Immature natural killer cell (primary cell): Measurements from ENCODE around the gene AGBL1. TPM values are rescaled to one million over a fixed set of nuclear protein-coding genes. Genes with fewer than 3 reads are reported as not detected.

ENCODE experiments used
- DNase-seq, 3 donors: peaks; one replicate each; pipeline ENCODE4 v3.0.0; 2022; ENCODE audit warnings: mixed read lengths in 1 of 3
- H3K27ac Mint-ChIP-seq, 6 donors: one replicate each; pipeline ENCODE4 v1.8.0; 2020; ENCODE audit warnings: mixed read lengths in 6 of 6, mild to moderate bottlenecking in 5 of 6, inconsistent platforms in 4 of 6, moderate library complexity in 3 of 6
- H3K27me3 Mint-ChIP-seq, 3 donors: one replicate each; pipeline ENCODE4 v1.8.0; 2020 to 2021; ENCODE audit warnings: low read depth in 3 of 3, mild to moderate bottlenecking in 3 of 3, mixed read lengths in 3 of 3, moderate library complexity in 3 of 3, inconsistent platforms in 1 of 3
- H3K36me3 Mint-ChIP-seq, 3 donors: one replicate each; pipeline ENCODE4 v1.8.0; 2020; ENCODE audit warnings: mixed read lengths in 3 of 3, inconsistent platforms in 2 of 3, mild to moderate bottlenecking in 2 of 3
- H3K4me1 Mint-ChIP-seq, 2 donors: one replicate each; pipeline ENCODE4 v1.8.0; 2020; ENCODE audit warnings: inconsistent platforms in 2 of 2, mild to moderate bottlenecking in 2 of 2, mixed read lengths in 2 of 2, moderate library complexity in 1 of 2
- H3K4me3 Mint-ChIP-seq, 5 donors: one replicate each; pipeline ENCODE4 v1.8.0; 2020; ENCODE audit warnings: mild to moderate bottlenecking in 5 of 5, mixed read lengths in 5 of 5, inconsistent platforms in 3 of 5, moderate library complexity in 3 of 5
- H3K9me3 Mint-ChIP-seq, 6 donors: one replicate each; pipeline ENCODE4 v1.8.0; 2020; ENCODE audit warnings: mild to moderate bottlenecking in 6 of 6, mixed read lengths in 6 of 6, inconsistent platforms in 4 of 6, moderate library complexity in 3 of 6
- polyA plus RNA-seq, 3 donors: library from polyadenylated mRNA; unstranded; fragments of 300-500 nt; fragmentation: Illumina TruSeq; gene quantifications; one replicate each; pipeline ENCODE4 v1.2.3, GENCODE V29; 2021

AGBL1 gene
- polyA plus RNA-seq, 3 donors from 2014 or later: not detected

GRCh38 chr15:86677278-86677677 lies 597.6 kb downstream of the AGBL1 start:
- Mint-ChIP-seq H3K36me3 (no peaks in the 10 kb centered on the region), H3K4me3 (peak overlapping the region in 1 of 5 donors; percentile 51), H3K4me1 (no peaks in the 10 kb centered on the region), H3K27ac (no peak overlapping the region), H3K9me3 (no peaks in the 10 kb centered on the region), H3K27me3 (peaks cover 4 to 21% (median 10%) of the 10 kb centered on the region in 3 donors)
- no peak for DNase-seq

GRCh38 chr15:86685263-86685662 lies 605.6 kb downstream of the AGBL1 start:
- H3K27me3 Mint-ChIP-seq: peaks cover 2 to 12% (median 11%) of the 10 kb centered on the region in 3 donors

GRCh38 chr15:86689006-86689405 lies 609.3 kb downstream of the AGBL1 start:
- no peak for DNase-seq
- Mint-ChIP-seq H3K4me1 (no peaks in the 10 kb centered on the region), H3K27me3 (peaks cover 0 to 3% (median 2%) of the 10 kb centered on the region in 3 donors), H3K9me3 (peaks cover 0 to 2% (median 0%) of the 10 kb centered on the region in 6 donors), H3K36me3 (no peaks in the 10 kb centered on the region), H3K27ac (no peak overlapping the region), H3K4me3 (no peak overlapping the region)

More at GRCh38 chr15:86685263-86685662, 605.6 kb downstream of the AGBL1 start:
- H3K4me3 Mint-ChIP-seq: no peak overlapping the region
- H3K36me3 Mint-ChIP-seq: no peaks in the 10 kb centered on the region
- H3K9me3 Mint-ChIP-seq: peaks cover 0 to 1% (median 0%) of the 10 kb centered on the region in 6 donors
- no peaks in the 10 kb centered on the region for H3K4me1 Mint-ChIP-seq
- no peak overlapping the region for H3K27ac Mint-ChIP-seq
- DNase-seq: no peak

GRCh38 chr15:86690566-86690965 lies 610.9 kb downstream of the AGBL1 start:
- H3K36me3 Mint-ChIP-seq: no peaks in the 10 kb centered on the region
- no peak overlapping the region for H3K27ac Mint-ChIP-seq
- peaks cover 0 to 3% (median 2%) of the 10 kb centered on the region in 3 donors for H3K27me3 Mint-ChIP-seq
- H3K4me1 Mint-ChIP-seq: no peaks in the 10 kb centered on the region
- no peak for DNase-seq
- peaks cover 0 to 2% (median 0%) of the 10 kb centered on the region in 6 donors for H3K9me3 Mint-ChIP-seq
- no peak overlapping the region for H3K4me3 Mint-ChIP-seq

- Mint-ChIP-seq H3K27ac (no peak overlapping the region), H3K4me3 (no peak overlapping the region), H3K36me3 (no peaks in the 10 kb centered on the region), H3K27me3 (peaks cover 0 to 3% (median 2%) of the 10 kb centered on the region in 3 donors), H3K9me3 (peaks cover 0 to 2% (median 0%) of the 10 kb centered on the region in 6 donors), H3K4me1 (no peaks in the 10 kb centered on the region)
- DNase-seq: no peak
Measured at GRCh38 chr15:86691091-86691663, 611.5 kb downstream of the AGBL1 start.

GRCh38 chr15:86700864-86701610 lies 621.4 kb downstream of the AGBL1 start:
- no peak for DNase-seq
- H3K27me3 Mint-ChIP-seq: peaks cover 2 to 17% (median 5%) of the 10 kb centered on the region in 3 donors
- H3K4me3 Mint-ChIP-seq: no peak overlapping the region
- peaks cover 0 to 11% (median 3%) of the 10 kb centered on the region in 6 donors for H3K9me3 Mint-ChIP-seq
- peaks cover 0 to 4% (median 0%) of the 10 kb centered on the region in 3 donors for H3K36me3 Mint-ChIP-seq
- no peaks in the 10 kb centered on the region for H3K4me1 Mint-ChIP-seq
- H3K27ac Mint-ChIP-seq: no peak overlapping the region

- no peak overlapping the region for H3K4me3 Mint-ChIP-seq
- H3K9me3 Mint-ChIP-seq: peaks cover 0 to 11% (median 3%) of the 10 kb centered on the region in 6 donors
Measured at GRCh38 chr15:86701611-86701963, 621.9 kb downstream of the AGBL1 start.

GRCh38 chr15:86706813-86707212 lies 627.1 kb downstream of the AGBL1 start:
- H3K36me3 Mint-ChIP-seq: peaks cover 0 to 4% (median 0%) of the 10 kb centered on the region in 3 donors
- H3K4me1 Mint-ChIP-seq: no peaks in the 10 kb centered on the region
- no peak for DNase-seq
- peaks cover 0 to 2% (median 0%) of the 10 kb centered on the region in 6 donors for H3K9me3 Mint-ChIP-seq
- H3K27ac Mint-ChIP-seq: no peak overlapping the region
- peaks cover 0 to 5% (median 1%) of the 10 kb centered on the region in 3 donors for H3K27me3 Mint-ChIP-seq
- no peak overlapping the region for H3K4me3 Mint-ChIP-seq

More at GRCh38 chr15:86701611-86701963, 621.9 kb downstream of the AGBL1 start:
- no peaks in the 10 kb centered on the region for H3K4me1 Mint-ChIP-seq
- DNase-seq: no peak
- peaks cover 2 to 17% (median 5%) of the 10 kb centered on the region in 3 donors for H3K27me3 Mint-ChIP-seq
- peaks cover 0 to 4% (median 0%) of the 10 kb centered on the region in 3 donors for H3K36me3 Mint-ChIP-seq
- no peak overlapping the region for H3K27ac Mint-ChIP-seq

- Mint-ChIP-seq H3K9me3 (no peaks in the 10 kb centered on the region), H3K27me3 (no peaks in the 10 kb centered on the region), H3K36me3 (no peaks in the 10 kb centered on the region), H3K27ac (no peak overlapping the region), H3K4me3 (no peak overlapping the region), H3K4me1 (no peaks in the 10 kb centered on the region)
- DNase-seq: no peak
Measured at GRCh38 chr15:86711476-86711875, 631.8 kb downstream of the AGBL1 start.

- Mint-ChIP-seq H3K27ac (no peak overlapping the region), H3K4me1 (no peaks in the 10 kb centered on the region), H3K36me3 (no peaks in the 10 kb centered on the region), H3K9me3 (peaks cover 0 to 4% (median 0%) of the 10 kb centered on the region in 6 donors), H3K4me3 (no peak overlapping the region), H3K27me3 (peaks cover 0 to 3% (median 0%) of the 10 kb centered on the region in 3 donors)
- no peak for DNase-seq
Measured at GRCh38 chr15:86714241-86714640, 634.6 kb downstream of the AGBL1 start.

GRCh38 chr15:86725628-86726027 lies 646.0 kb downstream of the AGBL1 start:
- Mint-ChIP-seq H3K27me3 (peaks cover 0 to 4% (median 0%) of the 10 kb centered on the region in 3 donors), H3K9me3 (peaks cover 0 to 5% (median 1%) of the 10 kb centered on the region in 6 donors), H3K4me1 (no peaks in the 10 kb centered on the region), H3K4me3 (no peak overlapping the region), H3K36me3 (no peaks in the 10 kb centered on the region), H3K27ac (no peak overlapping the region)
- DNase-seq: no peak

GRCh38 chr15:86735247-86736040 lies 655.8 kb downstream of the AGBL1 start:
- Mint-ChIP-seq H3K4me1 (no peaks in the 10 kb centered on the region), H3K9me3 (peaks cover 0 to 2% (median 0%) of the 10 kb centered on the region in 6 donors), H3K27me3 (peaks cover 0 to 7% (median 2%) of the 10 kb centered on the region in 3 donors), H3K27ac (no peak overlapping the region), H3K36me3 (no peaks in the 10 kb centered on the region), H3K4me3 (no peak overlapping the region)
- DNase-seq: no peak

GRCh38 chr15:86741917-86742316 lies 662.2 kb downstream of the AGBL1 start:
- peaks cover 2 to 12% (median 3%) of the 10 kb centered on the region in 3 donors for H3K27me3 Mint-ChIP-seq
- no peaks in the 10 kb centered on the region for H3K36me3 Mint-ChIP-seq
- H3K4me1 Mint-ChIP-seq: no peaks in the 10 kb centered on the region
- no peak overlapping the region for H3K27ac Mint-ChIP-seq
- no peak for DNase-seq
- H3K9me3 Mint-ChIP-seq: peaks cover 0 to 2% (median 0%) of the 10 kb centered on the region in 6 donors
- H3K4me3 Mint-ChIP-seq: no peak overlapping the region
